Cardiac fibroblast (primary cell): ENCODE data around the gene EIF4E.
A peak's percentile ranks its signal among the peaks of the same experiment; 100 is the strongest.
"Not testable (repeated sequence)": the region's sequence is repeated elsewhere in the genome, so short reads cannot be mapped to it uniquely, and the experiment has no call there.

ENCODE experiments used
- DNase-seq, 2 donors: peaks; one replicate each; pipeline versions ENCODE4 v3.0.0 to v3.0.0-alpha.2; 2010; ENCODE audit warnings: low read depth in 2 of 2
- H3K4me3 ChIP-seq, 2 donors: replicated peaks in 1 of 2; 1 replicate in 1 of 2; 2 replicates in 1 of 2; pipeline ENCODE4 v1.5.1; 2011; ENCODE audit warnings: low read depth in 2 of 2, low read length in 2 of 2, mild to moderate bottlenecking in 2 of 2, moderate library complexity in 1 of 2
- TF ChIP-seq, protein P1 (sequence below): IDR thresholded peaks from one replicate; pipeline ENCODE4 v1.5.1; 2011; ENCODE audit warnings: low read depth, mild to moderate bottlenecking, low read length, inconsistent platforms

The EIF4E gene

DNA sequence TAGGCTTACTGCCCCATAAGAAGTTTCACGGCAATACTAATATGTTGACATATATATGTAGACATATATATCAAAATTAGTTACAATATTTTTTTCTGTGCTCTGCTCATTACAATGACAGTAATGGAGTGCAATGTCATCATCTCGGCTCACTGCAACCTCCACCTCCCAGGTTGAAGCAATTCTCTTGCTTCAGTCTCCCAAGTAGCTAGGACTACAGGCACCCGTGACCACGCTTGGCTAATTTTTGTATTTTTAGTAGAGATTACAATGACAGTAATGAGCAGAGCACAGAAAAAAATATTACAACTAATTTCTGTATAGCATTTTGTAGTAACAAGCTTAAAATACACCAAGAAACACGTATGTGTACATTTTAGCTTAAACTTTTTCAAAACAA lies 7.6 kb downstream of the EIF4E start:
- H3K4me3 ChIP-seq: no peak overlapping the region
- TF ChIP-seq, protein P1, sequence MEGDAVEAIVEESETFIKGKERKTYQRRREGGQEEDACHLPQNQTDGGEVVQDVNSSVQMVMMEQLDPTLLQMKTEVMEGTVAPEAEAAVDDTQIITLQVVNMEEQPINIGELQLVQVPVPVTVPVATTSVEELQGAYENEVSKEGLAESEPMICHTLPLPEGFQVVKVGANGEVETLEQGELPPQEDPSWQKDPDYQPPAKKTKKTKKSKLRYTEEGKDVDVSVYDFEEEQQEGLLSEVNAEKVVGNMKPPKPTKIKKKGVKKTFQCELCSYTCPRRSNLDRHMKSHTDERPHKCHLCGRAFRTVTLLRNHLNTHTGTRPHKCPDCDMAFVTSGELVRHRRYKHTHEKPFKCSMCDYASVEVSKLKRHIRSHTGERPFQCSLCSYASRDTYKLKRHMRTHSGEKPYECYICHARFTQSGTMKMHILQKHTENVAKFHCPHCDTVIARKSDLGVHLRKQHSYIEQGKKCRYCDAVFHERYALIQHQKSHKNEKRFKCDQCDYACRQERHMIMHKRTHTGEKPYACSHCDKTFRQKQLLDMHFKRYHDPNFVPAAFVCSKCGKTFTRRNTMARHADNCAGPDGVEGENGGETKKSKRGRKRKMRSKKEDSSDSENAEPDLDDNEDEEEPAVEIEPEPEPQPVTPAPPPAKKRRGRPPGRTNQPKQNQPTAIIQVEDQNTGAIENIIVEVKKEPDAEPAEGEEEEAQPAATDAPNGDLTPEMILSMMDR: no peak
- DNase-seq: no peak

DNA sequence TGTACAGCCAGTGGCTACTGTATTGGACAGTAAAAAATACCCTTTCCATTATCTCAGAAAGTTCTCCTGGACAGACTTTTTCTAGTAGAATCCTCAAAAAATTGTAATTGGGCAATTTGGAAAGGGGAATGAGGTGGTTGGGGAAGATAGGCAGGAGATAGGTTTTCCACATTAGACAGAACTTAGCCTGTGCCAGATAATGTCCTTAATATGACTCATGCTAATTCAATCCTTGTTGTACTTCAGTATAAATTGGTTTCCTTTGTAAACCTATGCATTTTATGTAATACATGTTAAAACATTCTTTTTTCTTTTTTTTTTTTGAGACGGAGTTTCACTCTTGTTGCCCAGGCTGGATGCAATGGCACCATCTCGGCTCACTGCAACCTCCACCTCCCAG lies 8.9 kb downstream of the EIF4E start:
- TF ChIP-seq, protein P1: no peak
- H3K4me3 ChIP-seq: no peak overlapping the region
- peak; percentile 52 to 55 for DNase-seq

DNA sequence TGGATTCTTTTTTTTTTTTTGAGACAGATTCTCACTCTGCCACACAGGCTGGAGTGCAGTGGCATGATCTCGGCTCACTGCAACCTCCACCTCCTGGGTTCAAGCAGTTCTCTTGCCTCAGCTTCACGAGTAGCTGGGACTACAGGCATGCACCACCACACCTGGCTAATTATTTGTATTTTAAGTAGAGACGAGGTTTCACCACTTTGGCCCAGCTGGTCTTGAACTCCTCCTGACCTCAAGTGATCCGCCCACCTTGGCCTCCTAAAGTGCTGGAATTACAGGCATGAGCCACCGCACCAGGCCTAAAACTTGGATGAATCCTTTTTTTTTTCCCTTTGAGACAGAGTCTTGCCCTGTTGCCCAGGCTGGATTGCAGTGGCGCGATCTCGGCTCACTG lies 18.2 kb downstream of the EIF4E start:
- peak in 1 of 2 donors; percentile 8 for DNase-seq

DNA sequence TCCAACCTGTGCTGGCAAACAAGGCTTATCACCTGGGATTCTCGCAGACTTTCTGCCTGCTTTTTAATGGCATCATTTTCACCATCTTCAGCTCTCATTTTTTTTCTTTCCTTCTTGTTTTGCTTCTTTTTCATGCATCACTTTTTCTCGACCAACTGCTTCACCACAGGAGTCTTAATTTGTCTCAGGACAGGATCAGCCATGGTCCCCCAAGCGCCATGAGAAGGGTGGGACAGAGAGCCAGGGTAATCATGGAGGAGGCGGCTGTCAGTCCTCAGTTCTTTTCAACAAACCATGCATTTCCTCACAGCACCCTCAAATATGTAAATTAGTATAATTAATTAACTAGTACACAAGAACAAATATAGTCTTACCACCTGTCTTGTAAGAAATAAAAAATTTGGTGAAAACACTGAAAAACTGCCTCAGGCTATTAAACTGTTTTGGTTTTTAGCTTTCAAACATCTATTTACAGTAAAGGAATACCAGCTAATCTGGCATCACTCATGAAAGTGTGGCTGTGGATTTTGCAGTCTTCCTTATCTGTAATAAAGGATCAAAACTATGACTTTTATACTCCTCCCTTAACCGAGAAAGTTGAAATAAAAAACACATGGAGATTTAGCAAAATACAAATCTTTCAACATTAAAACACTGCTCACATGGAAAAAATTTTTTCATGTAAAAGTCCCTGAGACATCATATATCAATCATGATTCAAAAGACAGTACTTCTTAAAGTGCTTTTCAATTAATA lies 19.1 kb downstream of the EIF4E start:
- no peak overlapping the region for H3K4me3 ChIP-seq
- DNase-seq: no peak
- TF ChIP-seq, protein P1: no peak

More for the DNA sequence above, 18.2 kb downstream of the EIF4E start:
- H3K4me3 ChIP-seq: not testable (repeated sequence)

DNA sequence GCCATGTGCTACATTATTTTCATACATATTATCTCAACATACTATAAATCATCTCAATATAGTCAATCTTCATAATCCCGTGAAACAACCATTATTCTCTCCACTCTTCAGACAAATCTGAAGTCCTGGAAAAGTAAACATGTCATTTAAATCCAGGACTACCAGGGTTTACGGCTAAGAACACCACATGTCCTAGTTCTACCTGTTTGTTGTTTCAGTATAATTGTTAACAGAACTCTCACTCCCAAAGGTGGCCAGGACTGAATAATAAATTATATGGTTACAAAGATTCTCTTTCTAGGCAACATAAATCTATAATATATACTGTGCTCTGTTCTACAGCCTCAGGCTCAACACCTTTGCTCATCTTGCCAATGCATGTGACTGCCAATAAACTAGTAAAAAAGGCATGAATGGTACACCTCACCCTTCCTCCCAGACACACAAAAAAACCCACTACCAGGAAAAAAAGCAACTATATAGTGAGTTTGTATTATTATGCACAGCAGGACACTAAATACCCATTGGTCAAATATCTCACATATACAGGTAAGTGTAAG lies 20.1 kb downstream of the EIF4E start:
- TF ChIP-seq, protein P1: no peak
- DNase-seq: no peak
- no peak overlapping the region for H3K4me3 ChIP-seq

DNA sequence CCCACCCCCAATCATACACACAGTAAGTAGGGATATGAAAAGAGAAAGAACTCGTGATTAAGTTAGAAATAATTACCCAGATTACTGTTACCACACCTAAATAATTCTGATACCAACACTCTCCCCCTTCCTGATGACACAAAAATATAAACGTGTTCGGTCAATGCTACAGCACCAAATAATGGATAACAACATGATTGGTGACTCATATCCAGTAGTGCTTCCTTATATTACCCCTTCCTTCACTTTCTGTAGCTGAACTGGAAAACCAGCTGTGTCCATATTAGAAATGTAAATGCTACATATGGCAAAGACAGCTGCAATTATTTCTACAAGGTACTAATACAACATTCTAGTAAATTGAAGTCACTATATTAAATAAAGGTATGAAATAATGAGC lies 20.8 kb downstream of the EIF4E start:
- no peak for DNase-seq
- TF ChIP-seq, protein P1: no peak
- H3K4me3 ChIP-seq: no peak overlapping the region

DNA sequence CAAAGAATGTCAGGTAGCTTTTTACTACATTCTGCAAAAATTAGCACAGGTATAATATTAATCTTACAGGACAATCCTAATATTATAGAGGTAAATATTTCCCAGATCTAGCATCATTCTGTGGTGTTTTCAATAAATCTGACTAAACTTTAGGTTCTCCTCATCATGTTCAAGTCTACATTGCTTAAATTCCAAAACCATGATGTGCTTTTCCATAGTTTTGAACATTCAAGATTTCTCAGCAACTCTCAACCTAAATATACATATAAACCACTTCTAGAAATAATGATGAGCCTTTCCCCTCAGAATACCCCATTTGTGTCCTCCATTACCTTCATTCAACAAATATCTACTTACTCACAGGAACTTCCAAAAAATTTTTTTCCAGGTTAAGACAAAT lies 23.1 kb downstream of the EIF4E start:
- no peak overlapping the region for H3K4me3 ChIP-seq
- DNase-seq: peak; percentile 12 to 45
- TF ChIP-seq, protein P1: no peak
